Measurements from ENCODE around the gene PTPN23. TPM values are rescaled to one million over a fixed set of nuclear protein-coding genes. Genes with fewer than 3 reads are reported as not detected.

PTPN23 gene
- total RNA-seq, 1 experiment from 2014 or later: 18.7 TPM

- no peak overlapping the region for H3K4me3 ChIP-seq (ENCODE audit: insufficient read depth, low read depth, low read length)
- DNase-seq: peak; percentile 33
- H3K36me3 ChIP-seq (replicated peaks; ENCODE audit: control insufficient read depth, insufficient read depth, low read length): peaks cover 33% of the 10 kb centered on the region
- no peaks in the 10 kb centered on the region for H3K27me3 ChIP-seq (ENCODE audit: control insufficient read depth, insufficient read depth, low read length)
Measured at GRCh38 chr3:47414666-47415587, 34.1 kb downstream of the PTPN23 start.

DNA sequence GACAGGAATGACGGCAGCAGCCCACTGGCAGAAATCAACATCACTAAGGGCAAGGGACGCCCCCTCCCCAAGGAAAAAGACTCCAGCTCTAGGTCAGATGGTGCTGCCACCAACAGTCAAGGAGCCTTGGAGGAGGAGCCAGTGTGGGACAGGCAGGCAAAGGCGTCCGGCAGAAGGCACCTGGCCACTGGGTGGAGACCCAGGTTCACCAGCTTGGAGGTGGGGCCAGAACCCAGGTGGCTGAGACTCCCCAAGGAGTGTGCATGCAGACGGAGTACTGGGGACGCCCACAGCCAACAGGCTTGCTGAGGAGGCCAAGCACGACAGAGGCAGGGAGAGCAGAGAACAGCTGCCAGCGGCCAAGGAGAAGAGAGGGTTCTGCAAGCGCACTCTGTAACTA is 35.2 kb downstream of the PTPN23 start:
- Histone ChIP-seq H3K4me3 (ENCODE audit: insufficient read depth, low read depth, low read length) (no peak overlapping the region), H3K27me3 (ENCODE audit: control insufficient read depth, insufficient read depth, low read length) (no peaks in the 10 kb centered on the region), H3K36me3 (replicated peaks; ENCODE audit: control insufficient read depth, insufficient read depth, low read length) (peaks cover 36% of the 10 kb centered on the region)
- peak; percentile 87 for DNase-seq

DNA sequence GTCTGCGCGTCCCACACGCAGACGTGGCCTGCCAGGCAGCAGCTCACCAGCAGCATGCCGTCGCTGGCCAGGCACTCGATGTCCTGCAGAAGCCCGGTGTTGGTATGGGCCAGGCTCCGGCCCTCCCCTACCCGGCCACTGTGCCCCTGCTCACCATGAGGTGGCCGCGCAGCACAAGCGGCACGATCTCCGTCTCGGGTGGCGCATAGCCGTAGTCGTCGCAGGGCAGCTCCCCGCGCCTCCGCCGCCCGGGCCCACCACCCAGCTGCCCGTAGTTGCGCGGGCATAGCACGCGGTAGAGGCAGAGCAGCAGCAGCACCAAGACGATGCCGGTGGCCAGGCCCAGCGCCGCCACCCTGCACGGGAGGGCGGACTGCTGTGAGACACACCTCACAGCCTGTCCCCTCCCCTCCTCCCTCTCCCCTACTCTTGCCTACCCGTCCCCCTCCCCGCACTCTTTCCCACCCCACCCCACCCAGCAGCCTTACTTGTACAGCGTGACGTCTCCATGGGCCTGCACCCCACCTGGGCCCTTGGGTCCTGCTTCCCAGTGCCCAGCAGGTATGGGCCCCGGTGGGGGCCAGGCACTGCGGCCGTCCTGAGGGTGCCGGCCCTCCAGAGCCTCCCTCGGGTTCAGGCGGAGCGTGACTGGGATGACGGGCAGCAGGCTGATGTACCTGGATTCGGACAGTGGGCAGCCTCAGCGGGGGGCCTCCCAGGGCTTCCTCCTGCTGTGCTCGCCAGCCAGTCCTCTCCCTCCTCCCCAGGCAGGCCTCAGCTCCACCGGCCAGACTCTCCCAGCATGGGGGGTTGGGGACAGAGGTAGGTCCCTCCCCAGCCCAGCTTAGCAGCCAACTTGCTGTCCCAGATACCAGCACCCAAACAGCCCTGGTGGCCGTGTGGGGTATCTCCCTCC is 37.6 kb downstream of the PTPN23 start:
- Histone ChIP-seq H3K27me3 (ENCODE audit: control insufficient read depth, insufficient read depth, low read length) (no peaks in the 10 kb centered on the region), H3K4me3 (ENCODE audit: insufficient read depth, low read depth, low read length) (no peak overlapping the region), H3K36me3 (replicated peaks; ENCODE audit: control insufficient read depth, insufficient read depth, low read length) (peaks cover 25% of the 10 kb centered on the region)
- DNase-seq: peak; percentile 76

DNA sequence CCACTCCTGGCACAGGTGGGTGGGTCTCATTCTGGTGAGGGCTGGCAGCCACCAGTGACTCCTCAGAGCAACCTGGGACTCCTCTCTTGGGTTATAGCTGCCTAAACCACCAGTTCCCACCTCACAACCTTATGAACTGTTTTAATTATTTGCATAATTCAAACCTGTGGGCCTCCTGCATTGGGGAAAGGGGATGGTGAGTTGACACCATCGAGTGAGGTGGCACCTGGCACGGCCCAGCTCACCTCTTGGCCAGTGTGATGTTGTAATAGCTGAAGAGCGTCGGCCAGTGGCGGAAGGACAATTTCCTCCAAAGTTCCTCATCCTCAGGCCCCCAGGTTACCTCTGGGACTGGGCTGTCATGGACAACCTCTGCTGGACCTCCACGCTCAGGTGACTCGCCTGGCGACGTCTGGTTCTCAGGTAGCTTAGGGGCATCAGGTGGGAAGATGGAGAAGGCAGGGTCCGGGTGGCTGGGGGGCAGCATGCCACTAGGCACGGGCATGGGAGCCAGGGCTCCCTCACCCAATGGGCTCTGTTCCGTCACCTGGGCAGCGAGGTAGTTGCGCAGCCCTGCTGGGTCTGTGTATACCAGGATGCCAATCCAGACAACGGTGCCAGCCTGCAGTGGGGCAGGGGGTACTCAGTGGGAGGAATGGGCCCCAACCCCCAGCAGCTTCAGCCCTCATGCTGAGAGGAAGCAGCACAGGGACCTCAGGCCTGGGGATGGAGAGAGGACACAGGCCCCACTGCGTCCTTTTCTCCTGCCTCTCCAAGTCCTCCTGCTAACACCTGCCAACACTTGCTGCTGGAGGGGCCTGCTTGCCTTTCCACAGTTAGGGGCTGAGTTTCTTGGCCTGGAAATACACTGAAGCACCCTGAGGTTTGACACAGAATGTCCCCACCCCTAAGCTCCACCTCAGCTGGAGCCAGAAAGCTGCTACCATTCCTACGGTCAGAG is 38.5 kb downstream of the PTPN23 start:
- Histone ChIP-seq H3K4me3 (ENCODE audit: insufficient read depth, low read depth, low read length) (no peak overlapping the region), H3K27me3 (ENCODE audit: control insufficient read depth, insufficient read depth, low read length) (no peaks in the 10 kb centered on the region), H3K36me3 (replicated peaks; ENCODE audit: control insufficient read depth, insufficient read depth, low read length) (peaks cover 17% of the 10 kb centered on the region)
- peak; percentile 39 for DNase-seq

DNA sequence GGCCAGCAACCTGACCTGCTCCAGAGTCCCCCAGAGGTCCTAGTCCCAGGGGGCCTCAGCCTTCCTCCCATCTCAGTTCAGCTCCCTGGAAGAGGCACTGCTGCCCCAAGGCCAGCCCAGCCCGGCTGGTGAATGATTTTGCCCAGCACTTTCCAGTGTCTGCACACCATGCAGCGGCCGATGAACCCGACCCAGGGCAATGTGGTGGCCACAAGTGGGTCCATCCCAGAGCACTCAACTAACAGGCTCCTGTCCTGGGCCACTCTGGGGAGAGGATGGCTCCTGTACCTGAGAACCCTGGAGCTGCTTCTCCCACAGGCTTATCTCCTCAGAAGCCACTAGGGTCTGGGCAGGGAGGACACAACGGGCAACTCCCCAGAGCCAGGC is 39.2 kb downstream of the PTPN23 start:
- no peaks in the 10 kb centered on the region for H3K27me3 ChIP-seq (ENCODE audit: control insufficient read depth, insufficient read depth, low read length)
- no peak for DNase-seq
- peaks cover 15% of the 10 kb centered on the region for H3K36me3 ChIP-seq (replicated peaks; ENCODE audit: control insufficient read depth, insufficient read depth, low read length)
- no peak overlapping the region for H3K4me3 ChIP-seq (ENCODE audit: insufficient read depth, low read depth, low read length)

GRCh38 chr3:47420511-47421484 is 40.0 kb downstream of the PTPN23 start:
- no peaks in the 10 kb centered on the region for H3K27me3 ChIP-seq (ENCODE audit: control insufficient read depth, insufficient read depth, low read length)
- H3K36me3 ChIP-seq (replicated peaks; ENCODE audit: control insufficient read depth, insufficient read depth, low read length): peaks cover 15% of the 10 kb centered on the region
- peak; percentile 96 for DNase-seq
- H3K4me3 ChIP-seq (ENCODE audit: insufficient read depth, low read depth, low read length): no peak overlapping the region

DNA sequence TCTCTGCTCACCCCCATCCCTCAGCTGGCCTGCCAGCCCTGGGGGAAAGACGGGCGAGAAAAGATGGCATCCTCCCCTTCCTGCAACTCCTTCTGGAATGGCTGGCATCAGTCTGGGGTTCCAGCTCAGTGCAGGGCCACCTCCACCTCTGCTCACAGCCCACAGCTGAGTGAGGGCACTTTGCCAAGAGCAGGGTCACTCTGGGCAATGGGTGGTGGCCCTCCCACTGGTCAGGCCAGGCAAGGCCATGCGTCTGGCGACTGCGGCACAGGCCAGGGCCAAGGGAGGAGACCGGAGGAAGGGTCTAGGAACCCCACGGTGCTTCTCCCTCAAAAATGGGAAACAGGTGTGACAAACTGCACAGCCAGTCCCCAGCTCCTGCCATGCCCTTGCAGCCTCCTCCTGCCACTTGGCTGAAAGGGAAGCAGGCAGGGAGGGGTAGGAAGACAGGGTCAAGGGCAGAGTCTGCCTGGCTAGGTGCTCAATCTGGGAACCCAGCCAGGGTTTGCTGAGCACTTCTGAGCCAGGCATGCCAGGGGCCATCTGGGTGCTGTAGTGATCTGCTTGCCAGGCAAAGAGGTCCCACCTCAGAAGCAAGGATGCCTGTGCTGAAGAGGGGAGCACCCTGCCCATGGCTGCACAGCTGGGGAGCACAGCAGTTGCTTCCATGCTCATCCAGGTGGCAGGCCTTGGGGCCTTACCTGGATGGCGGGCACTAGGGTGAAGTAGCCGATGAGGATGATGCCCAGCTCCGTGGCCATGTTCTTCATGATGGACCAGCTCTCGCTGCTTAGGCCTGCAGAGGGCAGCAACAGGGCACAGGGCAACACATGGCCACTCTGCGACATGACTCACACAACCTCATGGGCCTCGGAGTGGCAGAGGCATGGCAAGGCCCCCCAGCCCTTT is 41.2 kb downstream of the PTPN23 start:
- DNase-seq: peak; percentile 75
- H3K36me3 ChIP-seq (replicated peaks; ENCODE audit: control insufficient read depth, insufficient read depth, low read length): peaks cover 18% of the 10 kb centered on the region
- no peak overlapping the region for H3K4me3 ChIP-seq (ENCODE audit: insufficient read depth, low read depth, low read length)
- no peaks in the 10 kb centered on the region for H3K27me3 ChIP-seq (ENCODE audit: control insufficient read depth, insufficient read depth, low read length)

DNA sequence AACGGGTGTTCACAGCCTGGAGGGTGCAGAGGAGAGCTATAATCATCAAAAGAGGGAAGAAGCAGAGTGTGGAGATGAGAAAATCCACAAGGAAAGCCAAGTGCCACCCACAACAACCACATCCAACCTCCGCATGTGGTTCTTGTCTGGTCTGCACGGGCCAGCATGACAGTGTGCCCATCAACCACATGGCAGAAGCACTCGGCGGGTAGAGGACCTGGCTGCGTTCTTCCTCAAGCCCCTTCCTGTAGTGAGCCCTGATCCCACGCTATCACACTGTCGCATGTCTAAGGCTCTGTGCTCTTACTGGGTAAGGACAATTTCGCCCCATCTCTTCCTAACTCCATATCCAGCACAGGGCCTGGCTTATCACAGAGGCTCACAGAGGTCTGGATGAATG is 41.9 kb downstream of the PTPN23 start:
- no peak overlapping the region for H3K4me3 ChIP-seq (ENCODE audit: insufficient read depth, low read depth, low read length)
- no peak for DNase-seq
- H3K27me3 ChIP-seq (ENCODE audit: control insufficient read depth, insufficient read depth, low read length): no peaks in the 10 kb centered on the region
- H3K36me3 ChIP-seq (replicated peaks; ENCODE audit: control insufficient read depth, insufficient read depth, low read length): peaks cover 20% of the 10 kb centered on the region

- Histone ChIP-seq H3K36me3 (replicated peaks; ENCODE audit: control insufficient read depth, insufficient read depth, low read length) (peaks cover 22% of the 10 kb centered on the region), H3K27me3 (ENCODE audit: control insufficient read depth, insufficient read depth, low read length) (no peaks in the 10 kb centered on the region), H3K4me3 (ENCODE audit: insufficient read depth, low read depth, low read length) (no peak overlapping the region)
- DNase-seq: no peak
Measured at GRCh38 chr3:47423548-47424145, 42.8 kb downstream of the PTPN23 start.

GRCh38 chr3:47424434-47425382 is 43.9 kb downstream of the PTPN23 start:
- H3K4me3 ChIP-seq (ENCODE audit: insufficient read depth, low read depth, low read length): no peak overlapping the region
- peaks cover 14% of the 10 kb centered on the region for H3K36me3 ChIP-seq (replicated peaks; ENCODE audit: control insufficient read depth, insufficient read depth, low read length)
- no peaks in the 10 kb centered on the region for H3K27me3 ChIP-seq (ENCODE audit: control insufficient read depth, insufficient read depth, low read length)
- no peak for DNase-seq

DNA sequence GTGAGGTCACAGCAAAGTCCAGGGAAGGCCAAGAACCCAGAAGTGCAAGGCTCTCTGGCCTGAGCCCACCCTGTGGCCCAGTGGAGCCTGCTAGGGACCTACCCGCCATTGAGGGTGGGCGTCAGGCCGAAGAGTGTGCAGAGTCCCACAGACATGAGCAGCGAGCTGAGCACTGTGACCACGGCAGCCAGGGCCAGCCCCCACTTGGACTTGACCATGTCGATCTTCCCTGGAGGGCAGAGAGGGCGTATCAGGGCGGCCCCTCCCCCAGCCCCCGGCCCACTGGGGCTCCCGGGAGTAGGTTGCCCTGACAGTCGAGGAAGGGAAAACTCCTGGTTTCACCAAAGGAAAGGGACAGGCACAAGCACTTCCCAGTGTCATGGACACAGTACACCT is 44.6 kb downstream of the PTPN23 start:
- no peak for DNase-seq
- no peaks in the 10 kb centered on the region for H3K27me3 ChIP-seq (ENCODE audit: control insufficient read depth, insufficient read depth, low read length)
- H3K36me3 ChIP-seq (replicated peaks; ENCODE audit: control insufficient read depth, insufficient read depth, low read length): peaks cover 11% of the 10 kb centered on the region
- H3K4me3 ChIP-seq (ENCODE audit: insufficient read depth, low read depth, low read length): no peak overlapping the region
